ENCODE data around the gene SEPTIN12.

GRCh38 chr16:4814542-4815173, 26.5 kb upstream of the SEPTIN12 start:
- no peak for TF ChIP-seq SIN3A (IDR thresholded peaks at IDR 0.05; ENCODE audit: borderline replicate concordance, insufficient read depth, low read length)
- no peak for TF ChIP-seq POLR2AphosphoS5 (IDR thresholded peaks at IDR 0.05; ENCODE audit: low read depth, low read length)
- no peak for TF ChIP-seq FOXP2 (optimal IDR thresholded peaks at IDR 0.05; ENCODE audit: borderline replicate concordance, extremely low read depth, extremely low read length, insufficient read depth)
